GM21786 (cell line): Measurements from ENCODE around the gene GNLY.
A peak's percentile ranks its signal among the peaks of the same experiment; 100 is the strongest.
"Not testable (repeated sequence)": the region's sequence is repeated elsewhere in the genome, so short reads cannot be mapped to it uniquely, and the experiment has no call there.

Experiments used
- ATAC-seq: cut with Tn5 transposase; IDR thresholded peaks from one replicate; pipeline ENCODE4 v1.9.1; 2021; ENCODE audit not compliant: unreplicated experiment

Gene GNLY

DNA sequence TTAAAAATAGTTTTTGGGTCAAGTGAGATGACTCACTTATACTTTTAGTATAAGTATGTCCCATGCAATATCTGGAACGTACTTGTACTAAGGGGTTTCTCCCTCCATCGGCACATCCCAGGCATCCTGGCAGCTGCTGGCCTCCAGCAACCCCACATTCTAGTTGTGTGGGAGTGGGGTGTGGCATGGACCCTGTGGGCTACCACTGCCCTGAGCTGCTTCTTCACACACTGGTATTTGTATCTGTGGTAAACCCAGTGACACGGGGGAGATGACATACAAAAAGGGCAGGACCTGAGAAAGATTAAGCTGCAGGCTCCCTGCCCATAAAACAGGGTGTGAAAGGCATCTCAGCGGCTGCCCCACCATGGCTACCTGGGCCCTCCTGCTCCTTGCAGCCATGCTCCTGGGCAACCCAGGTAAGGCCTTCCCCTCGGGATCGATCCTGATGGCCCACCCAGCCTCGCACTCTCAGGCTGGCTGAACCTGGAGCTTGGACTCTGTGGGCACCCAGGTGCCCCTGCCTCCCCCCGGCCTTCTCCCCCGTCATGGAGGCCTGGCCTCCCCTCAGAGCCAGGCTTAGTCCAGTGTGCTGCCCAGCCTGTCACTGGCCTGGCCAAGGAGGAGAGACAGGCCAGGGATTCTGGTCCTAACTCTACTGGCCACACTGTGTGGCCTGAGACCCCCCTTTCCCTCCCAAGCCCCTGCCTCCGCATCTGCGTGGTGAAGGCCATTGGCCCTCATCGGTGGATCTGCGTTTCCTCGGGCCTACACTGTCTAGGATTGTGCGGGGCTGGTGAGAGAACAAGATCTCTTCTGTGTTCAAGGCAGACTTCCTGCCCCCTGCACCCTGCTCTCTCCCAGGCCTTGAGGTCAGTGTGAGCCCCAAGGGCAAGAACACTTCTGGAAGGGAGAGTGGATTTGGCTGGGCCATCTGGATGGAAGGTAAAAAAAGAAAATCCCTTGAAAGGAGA lies at the start of gene GNLY:
Gene GNLY (plus strand): TSS at position 307 of the 974 bp plus-strand sequence. CDS start 61 bp downstream, at position 368.
- no peak for ATAC-seq

DNA sequence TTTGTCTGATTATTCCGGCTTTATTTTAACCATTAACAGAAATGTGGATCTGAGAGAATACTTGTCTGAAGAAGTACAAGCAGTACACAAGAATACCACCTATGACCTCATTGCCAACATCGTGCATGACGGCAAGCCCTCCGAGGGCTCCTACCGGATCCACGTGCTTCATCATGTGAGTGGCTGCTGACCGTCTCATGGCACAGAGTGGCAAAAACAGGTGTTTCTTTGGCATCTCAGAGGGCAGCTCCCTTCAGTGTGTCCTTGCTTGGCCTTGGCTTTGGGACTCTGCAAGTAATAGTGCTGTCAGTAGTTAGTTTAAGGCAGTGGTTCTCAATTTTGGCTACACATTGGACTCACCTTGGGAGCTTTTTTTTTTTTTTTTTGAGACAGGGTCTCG lies 49.2 kb upstream of the GNLY start:
- ATAC-seq, result no peak

GRCh38 chr2:85646166-85646565 lies 48.0 kb upstream of the GNLY start:
- no peak for ATAC-seq

- ATAC-seq, result peak; percentile 71
These were observed 46.2 kb upstream of the GNLY start for GRCh38 chr2:85647823-85648526.

DNA sequence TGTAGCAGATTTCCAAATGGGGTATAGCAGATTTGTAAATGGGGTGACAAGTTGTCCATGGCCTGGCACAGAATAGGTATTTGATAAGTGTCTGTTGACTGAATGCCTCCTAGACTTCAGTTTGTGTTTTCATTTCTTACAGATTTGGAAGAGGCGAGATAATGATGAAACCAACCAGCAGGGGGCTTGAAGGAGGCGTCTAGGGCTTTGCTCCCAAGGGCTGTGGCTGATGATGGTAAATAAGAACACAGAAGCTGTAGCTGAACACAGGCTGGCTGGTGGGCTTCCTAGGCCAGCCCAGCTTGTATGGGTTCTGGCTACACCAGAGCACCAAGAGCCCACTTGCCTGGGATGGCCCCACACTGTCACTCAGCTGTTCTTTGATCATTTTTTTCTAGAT lies 45.5 kb upstream of the GNLY start:
- no peak for ATAC-seq

- no peak for ATAC-seq
These were observed 44.7 kb upstream of the GNLY start for GRCh38 chr2:85649201-85650190.

- ATAC-seq, result no peak
These were observed 43.7 kb upstream of the GNLY start for GRCh38 chr2:85650456-85650855.

- no peak for ATAC-seq
These were observed 43.1 kb upstream of the GNLY start for GRCh38 chr2:85651097-85651496.

GRCh38 chr2:85652056-85652455 lies 42.1 kb upstream of the GNLY start:
- ATAC-seq, result no peak

DNA sequence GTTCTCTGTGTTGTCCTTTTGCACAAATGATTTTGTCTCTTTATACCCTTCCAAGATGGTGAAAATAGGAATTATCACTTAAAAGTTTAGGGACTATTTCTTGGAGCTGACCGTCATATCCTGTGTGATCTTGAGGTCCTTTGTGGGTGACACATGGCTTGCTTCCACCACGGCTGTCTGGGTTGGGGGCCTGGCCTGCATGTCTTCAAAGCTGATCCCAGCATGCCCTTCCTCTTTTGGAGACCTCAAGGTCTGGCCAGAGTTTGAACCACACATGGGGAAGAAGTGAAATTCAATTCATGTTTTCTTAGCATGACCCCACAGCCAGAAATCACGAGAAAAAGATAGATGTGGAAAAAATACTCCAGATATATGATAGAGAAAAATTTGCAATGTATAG lies 40.2 kb upstream of the GNLY start:
- no peak for ATAC-seq

GRCh38 chr2:85655961-85656417 lies 38.2 kb upstream of the GNLY start:
- no peak for ATAC-seq

DNA sequence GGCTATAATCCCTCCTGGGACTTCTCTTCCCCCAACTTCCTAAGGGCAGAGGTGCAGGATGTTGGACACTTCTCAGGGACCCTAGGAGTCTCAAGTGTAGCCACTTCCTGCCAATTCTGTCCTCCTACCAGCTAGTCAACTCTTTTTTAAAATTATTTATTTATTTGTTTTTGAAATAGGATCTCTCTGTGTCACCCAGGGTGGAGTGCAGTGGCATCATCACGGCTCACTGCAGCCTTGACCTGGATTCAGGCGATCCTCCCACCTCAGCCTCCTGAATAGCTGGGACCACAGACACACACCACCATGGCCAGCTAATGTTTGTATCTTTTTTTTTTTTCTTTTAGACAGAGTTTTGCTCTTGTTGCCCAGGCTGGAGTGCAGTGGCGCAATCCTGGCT lies 37.7 kb upstream of the GNLY start:
- no peak for ATAC-seq

DNA sequence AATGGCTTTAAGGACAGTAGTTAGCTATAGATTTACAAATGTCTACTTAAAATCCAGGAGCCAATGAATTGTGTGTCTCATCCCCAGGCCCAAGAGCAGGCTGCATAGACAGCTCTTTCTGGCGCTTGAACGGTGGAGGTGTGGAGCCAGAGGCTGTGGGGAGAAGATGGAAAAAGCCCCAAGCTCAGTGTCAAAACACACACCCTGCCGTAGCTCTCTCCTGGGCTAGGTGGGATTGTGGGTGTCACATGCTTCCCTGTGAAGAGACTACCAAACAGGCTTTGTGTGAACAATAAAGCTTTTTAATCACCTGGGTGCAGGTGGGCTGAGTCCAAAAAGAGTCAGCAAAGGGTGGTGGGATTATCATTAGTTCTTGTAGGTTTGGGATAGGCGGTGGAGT lies 36.8 kb upstream of the GNLY start:
- ATAC-seq, result not testable (repeated sequence)

DNA sequence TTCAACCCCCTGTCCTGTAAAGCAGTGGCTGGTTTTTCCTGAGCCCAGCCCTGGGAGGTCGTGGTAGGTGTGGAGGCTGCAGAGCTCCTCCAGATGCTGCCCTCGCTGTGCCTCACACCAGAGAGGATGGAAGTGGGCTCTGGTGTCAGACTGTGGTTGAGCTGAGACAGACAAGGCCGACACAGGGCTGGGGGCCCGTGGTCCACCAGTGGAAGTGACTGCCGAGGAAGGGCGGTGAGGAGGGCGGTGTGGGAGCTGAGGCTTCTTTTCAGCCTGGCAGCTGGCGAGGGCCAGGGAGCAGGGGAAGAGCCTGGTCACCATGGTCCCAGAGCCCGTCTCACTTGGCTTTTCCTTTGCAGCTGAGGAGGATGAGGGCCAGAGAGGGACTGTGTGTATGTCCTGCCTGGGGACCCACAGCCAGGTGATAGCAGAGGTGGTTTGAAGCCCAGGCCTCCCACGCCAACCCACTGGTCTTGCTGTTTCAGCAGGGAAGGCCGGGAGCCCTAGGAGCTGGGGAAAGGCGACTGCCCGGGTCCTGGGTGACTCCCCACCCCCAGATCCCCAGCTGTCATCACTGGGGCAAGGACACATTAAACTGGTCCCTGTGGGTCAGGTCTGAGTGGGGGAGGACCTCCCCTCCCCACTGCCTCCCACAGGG lies 34.7 kb upstream of the GNLY start:
- no peak for ATAC-seq

DNA sequence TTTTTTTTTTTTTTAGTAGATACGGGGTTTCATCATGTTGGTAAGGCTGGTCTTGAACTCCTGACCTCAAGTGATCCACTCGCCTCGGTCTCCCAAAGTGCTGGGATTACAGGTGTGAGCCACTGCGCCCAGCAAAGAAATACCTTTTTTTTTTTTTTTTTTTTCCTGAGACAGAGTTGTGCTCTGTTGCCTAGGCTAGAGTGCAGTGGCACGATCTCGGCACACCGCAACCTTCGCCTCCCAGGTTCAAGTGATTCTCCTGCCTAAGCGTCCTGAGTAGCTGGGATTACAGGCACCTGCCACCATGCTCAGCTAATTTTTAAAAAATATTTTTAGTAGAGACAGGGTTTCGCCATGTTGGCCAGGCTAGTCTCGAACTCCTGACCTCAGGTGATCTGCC lies 33.9 kb upstream of the GNLY start:
- not testable (repeated sequence) for ATAC-seq

DNA sequence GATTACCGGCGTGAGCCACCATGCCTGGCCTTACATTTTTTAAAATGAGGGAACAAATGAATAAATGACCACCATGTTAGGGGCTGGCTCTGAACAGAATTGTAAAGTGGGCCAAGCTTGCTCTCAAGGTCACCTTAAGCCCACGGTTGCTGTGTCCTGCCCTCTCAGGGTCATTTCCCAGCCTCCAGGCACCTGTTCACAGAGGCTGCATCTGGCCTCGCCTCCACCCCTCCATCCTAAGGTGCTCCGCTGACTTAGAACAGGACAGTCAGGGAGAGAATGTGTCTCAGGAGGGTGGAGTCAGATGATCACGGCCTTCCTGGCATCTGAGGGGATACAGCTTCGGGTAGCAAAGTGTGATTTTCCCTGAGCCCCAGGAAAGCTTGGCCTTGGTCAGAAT lies 33.4 kb upstream of the GNLY start:
- ATAC-seq, result no peak

DNA sequence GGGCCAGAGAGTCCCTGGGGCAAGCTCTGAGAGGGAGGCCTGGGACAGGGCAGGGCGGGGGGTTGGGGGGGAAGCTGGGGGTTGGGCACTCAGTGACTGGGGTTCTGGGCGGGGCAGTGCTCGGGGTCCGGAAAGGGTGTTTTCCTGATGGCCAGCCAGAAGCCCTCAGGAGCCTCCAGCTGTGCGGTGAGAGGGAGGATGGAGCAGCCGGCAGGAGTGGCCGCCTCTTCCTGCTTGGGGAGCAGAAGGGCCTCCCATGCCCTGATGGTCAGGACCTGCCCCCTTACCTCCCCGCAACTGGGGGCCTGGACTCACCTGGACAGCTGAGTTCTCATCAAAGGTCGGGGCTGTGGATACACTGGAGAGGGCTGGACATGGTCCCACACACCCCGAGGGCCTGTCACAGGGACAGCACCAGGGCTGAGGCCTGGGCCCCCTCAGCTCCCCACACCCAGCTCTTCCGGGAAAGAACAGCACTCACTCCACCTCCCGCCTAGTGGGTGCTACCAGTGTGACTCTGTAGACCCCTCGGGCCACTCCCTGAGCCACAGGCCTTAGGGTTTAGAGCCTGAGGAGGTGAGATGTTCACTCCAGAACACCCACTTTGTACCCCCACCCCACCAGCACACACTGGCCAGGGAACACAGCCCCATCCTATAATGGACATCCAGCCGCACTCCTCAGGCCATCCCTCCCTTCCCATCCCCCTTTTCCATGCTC lies 32.9 kb upstream of the GNLY start:
- ATAC-seq, result no peak

DNA sequence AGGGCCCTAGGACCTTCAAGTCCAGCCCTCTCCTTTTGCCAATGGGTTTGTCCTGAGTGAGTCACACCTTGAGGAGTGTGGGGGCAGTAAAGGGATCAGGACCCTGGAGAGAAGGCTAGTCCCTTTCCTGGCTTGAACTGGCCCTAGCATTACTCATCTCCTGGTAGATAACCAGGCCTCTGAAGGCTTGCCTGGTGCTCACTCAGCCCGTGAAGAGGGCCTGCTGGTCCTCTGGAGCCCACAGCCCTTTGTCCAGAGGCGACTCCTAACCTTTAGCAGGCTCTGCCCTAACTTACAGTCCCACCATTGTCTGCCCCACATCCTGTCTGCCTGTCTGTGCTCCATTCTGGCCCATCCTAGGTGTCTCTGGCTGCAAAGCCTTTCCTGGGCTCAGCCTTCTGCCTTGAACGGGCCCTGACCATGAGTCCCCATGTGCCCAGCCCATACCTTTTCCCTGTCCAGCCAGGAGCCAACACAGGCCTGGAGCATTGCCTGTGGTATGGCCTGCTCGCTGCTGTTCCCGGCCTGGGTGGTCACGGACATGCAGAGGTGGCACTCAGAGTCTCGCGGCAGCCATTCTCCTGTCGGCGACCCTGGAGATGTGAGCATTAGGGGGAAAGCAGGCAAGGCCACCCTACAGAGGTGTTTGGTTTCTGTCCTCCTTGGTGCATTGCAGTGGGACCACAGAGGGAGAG lies 31.1 kb upstream of the GNLY start:
- no peak for ATAC-seq
